WI38 (cell line): Measurements from ENCODE around the gene ETV4.
"Not testable (repeated sequence)": the region's sequence is repeated elsewhere in the genome, so short reads cannot be mapped to it uniquely, and the experiment has no call there.

ENCODE experiments used
- H3K4me3 ChIP-seq: 2 replicates; pipeline ENCODE4 v1.5.1; 2011; ENCODE audit warnings: low read depth, mild to moderate bottlenecking, control low read depth, low read length
- CTCF ChIP-seq: IDR thresholded peaks from 2 replicates; pipeline ENCODE4 v1.5.1; 2012; ENCODE audit warnings: low read depth, mild to moderate bottlenecking, control low read depth, low read length

Gene ETV4

GRCh38 chr17:43524945-43525575 is 21.1 kb downstream of the ETV4 start:
- H3K4me3 ChIP-seq, result no peak overlapping the region
- TF ChIP-seq CTCF, result no peak

- no peak overlapping the region for H3K4me3 ChIP-seq
- no peak for TF ChIP-seq CTCF
Measured at GRCh38 chr17:43521389-43521788, 24.8 kb downstream of the ETV4 start.

- TF ChIP-seq CTCF, result no peak
- H3K4me3 ChIP-seq, result no peak overlapping the region
Measured at GRCh38 chr17:43517615-43518386, 28.3 kb downstream of the ETV4 start.

- no peak overlapping the region for H3K4me3 ChIP-seq
- TF ChIP-seq CTCF, result no peak
Measured at GRCh38 chr17:43517161-43517560, 29.0 kb downstream of the ETV4 start.

- H3K4me3 ChIP-seq, result no peak overlapping the region
- TF ChIP-seq CTCF, result no peak
Measured at GRCh38 chr17:43515656-43516055, 30.5 kb downstream of the ETV4 start.

- H3K4me3 ChIP-seq, result not testable (repeated sequence)
Measured at GRCh38 chr17:43511199-43511598, 34.9 kb downstream of the ETV4 start.

- H3K4me3 ChIP-seq, result not testable (repeated sequence)
Measured at GRCh38 chr17:43509440-43509839, 36.7 kb downstream of the ETV4 start.

GRCh38 chr17:43490621-43491020 is 55.5 kb downstream of the ETV4 start:
- H3K4me3 ChIP-seq, result no peak overlapping the region
- TF ChIP-seq CTCF, result no peak
